SK-N-SH (cell line): Measurements from ENCODE around the gene POU2F3. TPM values are rescaled to one million over a fixed set of nuclear protein-coding genes. Genes with fewer than 3 reads are reported as not detected.

Experiments used
- CTCF ChIA-PET: fragments of 300-600, 350-600 bp; formaldehyde crosslinking; extraction: SDS; loops from one replicate; lab custom pipeline; 2021; lab: Yijun Ruan, JAX
- POLR2A ChIA-PET: fragments of 350-600 bp; sonication (Branson Sonifier 250); formaldehyde crosslinking; extraction: SDS; loops from one replicate; lab custom pipeline; 2020; ENCODE audit warnings: antibody characterized with exemption, inconsistent platforms; lab: Yijun Ruan, JAX
- DNase-seq: peaks from one replicate; pipeline ENCODE4 v3.0.0; 2012
- H2AFZ ChIP-seq: fragments of 200-600 bp; sonication (generic); 2 replicates; pipeline ENCODE4 v1.8.1; 2016; ENCODE audit warnings: antibody characterized with exemption, mild to moderate bottlenecking, low read depth
- H3F3A ChIP-seq: fragments of 200-600 bp; sonication (generic); replicated peaks from 2 replicates; pipeline ENCODE3; 2016; ENCODE audit warnings: antibody characterized with exemption, mild to moderate bottlenecking; ENCODE audit not compliant: insufficient read depth
- H3K27ac ChIP-seq, 2 experiments: fragments of 200-500 bp in 1 of 2; fragments of 200-600 bp in 1 of 2; sonication (Bioruptor generic) in 1 of 2; sonication (generic), shearing (Covaris generic) in 1 of 2; 2 replicates each; pipeline versions ENCODE4 v1.5.1 to v1.6.1; 2014 to 2016; ENCODE audit warnings: low read depth in 2 of 2, inconsistent platforms in 1 of 2, low read length in 1 of 2, mild to moderate bottlenecking in 1 of 2, mixed read lengths in 1 of 2
- H3K27me3 ChIP-seq: fragments of 200-600 bp; sonication (generic), shearing (Covaris generic); 2 replicates; pipeline ENCODE4 v1.6.1; 2016; ENCODE audit warnings: mixed run types; ENCODE audit not compliant: insufficient read depth
- H3K36me3 ChIP-seq, 2 experiments: fragments of 200-500 bp in 1 of 2; fragments of 200-600 bp in 1 of 2; sonication (Bioruptor generic) in 1 of 2; sonication (generic) in 1 of 2; replicated peaks in 1 of 2; 2 replicates each; pipeline versions ENCODE3 to v1.5.1; 2014 to 2016; ENCODE audit warnings: low read length in 1 of 2, mild to moderate bottlenecking in 1 of 2; ENCODE audit not compliant: insufficient read depth in 2 of 2, control insufficient read depth in 1 of 2
- H3K4me1 ChIP-seq, 2 experiments: fragments of 200-500 bp in 1 of 2; fragments of 200-600 bp in 1 of 2; sonication (Bioruptor generic) in 1 of 2; sonication (generic), shearing (Covaris generic) in 1 of 2; 2 replicates each; pipeline versions ENCODE4 v1.5.1 to v1.6.1; 2014 to 2016; ENCODE audit warnings: low read depth in 1 of 2, low read length in 1 of 2, mixed run types in 1 of 2; ENCODE audit not compliant: insufficient read depth in 2 of 2, control insufficient read depth in 1 of 2
- H3K4me2 ChIP-seq: fragments of 200-600 bp; sonication (generic), shearing (Covaris generic); 2 replicates; pipeline ENCODE4 v1.6.1; 2017; ENCODE audit warnings: mixed run types
- H3K4me3 ChIP-seq, 2 experiments: fragments of 200-500 bp in 1 of 2; fragments of 200-600 bp in 1 of 2; sonication (Bioruptor generic) in 1 of 2; sonication (generic), shearing (Covaris generic) in 1 of 2; 2 replicates each; pipeline versions ENCODE4 v1.5.1 to v1.8.1; 2014 to 2016; ENCODE audit warnings: low read depth in 2 of 2, inconsistent platforms in 1 of 2, low read length in 1 of 2, mild to moderate bottlenecking in 1 of 2, mixed read lengths in 1 of 2, moderate library complexity in 1 of 2
- H3K79me2 ChIP-seq: fragments of 200-600 bp; sonication (generic); 2 replicates; pipeline ENCODE4 v1.8.1; 2017; ENCODE audit warnings: mild to moderate bottlenecking; ENCODE audit not compliant: insufficient read depth
- H3K9ac ChIP-seq: fragments of 200-600 bp; sonication (generic); 2 replicates; pipeline ENCODE4 v1.6.1; 2017; ENCODE audit warnings: mixed run types
- H3K9me2 ChIP-seq: fragments of 200-600 bp; sonication (generic); 2 replicates; pipeline ENCODE4 v1.6.1; 2017; ENCODE audit warnings: mixed run types
- H3K9me3 ChIP-seq: fragments of 200-600 bp; sonication (generic); 2 replicates; pipeline ENCODE4 v1.6.1; 2017; ENCODE audit warnings: mixed run types, mild to moderate bottlenecking, moderate library complexity
- H4K20me1 ChIP-seq: fragments of 200-600 bp; sonication (generic); 2 replicates; pipeline ENCODE4 v1.6.1; 2017; ENCODE audit warnings: mild to moderate bottlenecking, mixed run types; ENCODE audit not compliant: insufficient read depth
- CTCF ChIP-seq: fragments of 200-600 bp; sonication (generic); IDR thresholded peaks from 2 replicates; pipeline ENCODE4 v1.6.1; 2017; ENCODE audit warnings: antibody characterized with exemption, mild to moderate bottlenecking, moderate library complexity
- FOSL2 ChIP-seq: IDR thresholded peaks from 2 replicates; pipeline ENCODE4 v1.4.0; 2012; ENCODE audit warnings: low read depth, mild to moderate bottlenecking, moderate library complexity, borderline replicate concordance
- FOXJ3 ChIP-seq: sonication (generic); formaldehyde crosslinking; IDR thresholded peaks from 2 replicates; pipeline ENCODE4 v1.5.1; 2020; ENCODE audit warnings: mild to moderate bottlenecking, missing genetic modification reagents
- NFIC ChIP-seq: IDR thresholded peaks from 2 replicates; pipeline ENCODE4 v1.4.0; 2012; ENCODE audit warnings: borderline replicate concordance
- NRF1 ChIP-seq: IDR thresholded peaks from 2 replicates; pipeline ENCODE4 v1.6.1; 2012; ENCODE audit warnings: low read depth, mild to moderate bottlenecking, low read length
- PBX3 ChIP-seq: IDR thresholded peaks from 2 replicates; pipeline ENCODE4; 2012
- REST ChIP-seq: IDR thresholded peaks from 2 replicates; pipeline ENCODE4 v1.6.1; 2012; ENCODE audit warnings: mild to moderate bottlenecking, low read depth, low read length, moderate library complexity
- RXRA ChIP-seq: IDR thresholded peaks from 2 replicates; pipeline ENCODE4 v1.4.0; 2012; ENCODE audit warnings: low read depth, mild to moderate bottlenecking, borderline replicate concordance
- SIN3A ChIP-seq: IDR thresholded peaks from 2 replicates; pipeline ENCODE4 v1.6.1; 2012; ENCODE audit warnings: low read depth, mild to moderate bottlenecking, low read length, moderate library complexity, borderline replicate concordance
- TAF1 ChIP-seq: IDR thresholded peaks from 2 replicates; pipeline ENCODE4 v1.6.1; 2012; ENCODE audit warnings: low read depth, mild to moderate bottlenecking, low read length, moderate library complexity, borderline replicate concordance
- TCF12 ChIP-seq: IDR thresholded peaks from 2 replicates; pipeline ENCODE4 v1.4.0; 2012
- TEAD4 ChIP-seq: IDR thresholded peaks from 2 replicates; pipeline ENCODE4 v1.4.0; 2012; ENCODE audit warnings: mild to moderate bottlenecking, borderline replicate concordance; ENCODE audit not compliant: insufficient read depth
- USF1 ChIP-seq: IDR thresholded peaks from 2 replicates; pipeline ENCODE4 v1.4.0; 2012; ENCODE audit warnings: low read depth, borderline replicate concordance
- YY1 ChIP-seq: IDR thresholded peaks from 2 replicates; pipeline ENCODE4 v1.4.0; 2012; ENCODE audit warnings: low read depth, mild to moderate bottlenecking
- WGBS: methylation state at CpG from one replicate; pipeline ENCODE4 v1.1.6; 2017; ENCODE audit warnings: low lambda C conversion rate; 5-methylcytosine and 5-hydroxymethylcytosine counted together
- polyA plus RNA-seq, 3 experiments: library from polyadenylated mRNA; depleted of rRNA; stranded (reverse); fragments of >200 nt; gene quantifications; 2 replicates each; pipeline ENCODE4 v1.2.3, GENCODE V29; 2012

POU2F3 gene
- polyA plus RNA-seq, 1 of the 3 experiments (the other 2 are of a cell fraction) = 0.02 TPM

GRCh38 chr11:120335908-120336640 lies 96.1 kb downstream of the POU2F3 start, which contains the start of gene ARHGEF12 (continued):
- TF ChIP-seq REST (peak; percentile 66; the same call in 1 of the 2 replicates), FOXJ3 (CRISPR knock-in tag) (0 out of 2 replicates have a peak, but pooled peaks have one; percentile 28), CTCF (peak; percentile 73), TAF1 (peak; percentile 83), USF1 (no peak; the same call in 1 of the 2 replicates), TEAD4 (peak; percentile 52; the same call in 1 of the 2 replicates)

- no peaks in the 10 kb centered on the region for H3K9me3 ChIP-seq
- no peaks in the 10 kb centered on the region for H3K27me3 ChIP-seq
- H3K9me2 ChIP-seq = no peaks in the 10 kb centered on the region
- 1% methylated on average over 15 of the region's 56 CpGs for WGBS
- H3K9ac ChIP-seq = peak overlapping the region; percentile 92
- peaks cover 46% of the 10 kb centered on the region for H3F3A ChIP-seq
- DNase-seq = peak; percentile 25
- ChIA-PET CTCF (interaction anchor here (0.6 to 3.6 kb wide), 22 partner anchors 9 to 872 kb away, joined by 3 to 29 read pairs (median 5); partner anchors contain the start of genes GRIK4 and TLCD5), POLR2A (interaction anchor here (0.5 kb wide), 1 partner anchor 473 kb away, joined by 3 read pairs; no protein-coding TSS in a partner anchor)
- peak overlapping the region; percentile 91 to 93 for H3K4me3 ChIP-seq
- peaks cover 49% of the 10 kb centered on the region for H4K20me1 ChIP-seq
- peak overlapping the region; percentile 78 to 92 for H3K27ac ChIP-seq
- H3K4me1 ChIP-seq = peaks cover 13 to 29% of the 10 kb centered on the region in 2 experiments
- no peaks in the 10 kb centered on the region for H3K36me3 ChIP-seq
- H3K4me2 ChIP-seq = peak overlapping the region; percentile 92
- H2AFZ ChIP-seq = 0 out of 2 replicates have a peak overlapping the region, but pooled peaks have one; percentile 2
- peaks cover 69% of the 10 kb centered on the region for H3K79me2 ChIP-seq
- no peak for TF ChIP-seq FOSL2
- 0 out of 2 replicates have a peak, but pooled peaks have one; percentile 13 for TF ChIP-seq USF1
- TF ChIP-seq TCF12 = no peak
- TF ChIP-seq PBX3 = no peak
- no peak for TF ChIP-seq NRF1
- no peak for TF ChIP-seq YY1
- TF ChIP-seq NFIC = no peak
- TF ChIP-seq RXRA = no peak
- TF ChIP-seq SIN3A = 0 out of 2 replicates have a peak, but pooled peaks have one; percentile 35
- no peak for TF ChIP-seq CTCF
Measured at GRCh38 chr11:120336641-120337354, 96.9 kb downstream of the POU2F3 start.
